Right lobe of liver (tissue), 6 donors: Measurements from ENCODE around the gene MAPRE2. TPM values are rescaled to one million over a fixed set of nuclear protein-coding genes. Genes with fewer than 3 reads are reported as not detected.

Experiments
- ATAC-seq, 4 donors: fragments of 200-7000 bp; cut with Tn5 transposase; one replicate each; pipeline ENCODE4 v1.9.1; 2020; ENCODE audit warnings: mild to moderate bottlenecking in 4 of 4, moderate library complexity in 4 of 4
- DNase-seq, 3 donors: peaks; one replicate each; pipeline ENCODE4 v3.0.0-alpha.2; 2020
- H3K27ac ChIP-seq, 3 donors: fragments of 200-600 bp; one replicate each; pipeline ENCODE4 v1.8.0; 2022
- H3K27me3 ChIP-seq, 2 donors: fragments of 200-600 bp; one replicate each; pipeline ENCODE4 v1.8.0; 2022
- H3K36me3 ChIP-seq, 4 donors: fragments of 200-600 bp; sonication (generic) in 1 of 4; one replicate each; pipeline versions ENCODE4 v1.5.1 to v1.8.0; 2017 to 2022; ENCODE audit warnings: control low read depth in 1 of 4
- H3K4me1 ChIP-seq, 4 donors: fragments of 200-600 bp; sonication (generic) in 1 of 4; one replicate each; pipeline versions ENCODE4 v1.5.1 to v1.8.0; 2017 to 2022; ENCODE audit warnings: control low read depth in 1 of 4
- H3K4me3 ChIP-seq, 3 donors: fragments of 200-600 bp; one replicate each; pipeline ENCODE4 v1.8.0; 2022
- H3K9me3 ChIP-seq, 4 donors: fragments of 200-600 bp; sonication (generic) in 1 of 4; one replicate each; pipeline versions ENCODE4 v1.5.1 to v1.8.0; 2017 to 2022; ENCODE audit warnings: control low read depth in 1 of 4
- POLR2A ChIP-seq: fragments of 450-650 bp; IDR thresholded peaks from one replicate; pipeline ENCODE4 v1.6.1; 2017; ENCODE audit warnings: antibody characterized with exemption, mild to moderate bottlenecking
- WGBS: methylation state at CpG from one replicate; pipeline ENCODE4 v1.1.6; 2018; ENCODE audit warnings: low coverage, low lambda C conversion rate; ENCODE audit not compliant: insufficient coverage; ENCODE audit errors: missing lambda C conversion rate; 5-methylcytosine and 5-hydroxymethylcytosine counted together
- intact Hi-C, 2 donors: fragments of 100-400 bp; cut with DNase I; formaldehyde crosslinking; loops; one replicate each; pipeline versions ENCODE4 v1.11.2 to v1.14.1; 2022
- total RNA-seq, 6 experiments: library from RNA; depleted of rRNA in 2 of 6; stranded (reverse); fragments of >200 nt in 2 of 6; fragmentation: NEBNext Ultra II Directional in 3 of 6; extraction: Animal tissue kit (Norgen Biotek cat#: 25700) in 3 of 6; gene quantifications; one replicate each; pipeline versions ENCODE4 v1.1.0 to v1.2.4, GENCODE V29; 2016 to 2023
- TF ChIP-seq, protein P1 (sequence below), 4 donors: fragments of 200-600 bp in 3 of 4; fragments of 450-650 bp in 1 of 4; IDR thresholded peaks; one replicate each; pipeline versions ENCODE4 v1.5.1 to v1.8.0; 2016 to 2022; ENCODE audit warnings: antibody characterized with exemption in 4 of 4, mild to moderate bottlenecking in 2 of 4
- donor health status: DM: no; HTN: yes; CAD: no.
- donor health status: DM: no; HTN: no; CAD: no.
- donor health status: DM: no; HTN: no; CAD: no.
- donor health status: DM: no; HTN: yes; CAD: no.
- donor health status: DM: no; HTN: yes; CAD: no.

Gene MAPRE2
- total RNA-seq, 6 experiments from 2014 or later, result 17.0 to 25.9 (median 21.5) TPM

DNA sequence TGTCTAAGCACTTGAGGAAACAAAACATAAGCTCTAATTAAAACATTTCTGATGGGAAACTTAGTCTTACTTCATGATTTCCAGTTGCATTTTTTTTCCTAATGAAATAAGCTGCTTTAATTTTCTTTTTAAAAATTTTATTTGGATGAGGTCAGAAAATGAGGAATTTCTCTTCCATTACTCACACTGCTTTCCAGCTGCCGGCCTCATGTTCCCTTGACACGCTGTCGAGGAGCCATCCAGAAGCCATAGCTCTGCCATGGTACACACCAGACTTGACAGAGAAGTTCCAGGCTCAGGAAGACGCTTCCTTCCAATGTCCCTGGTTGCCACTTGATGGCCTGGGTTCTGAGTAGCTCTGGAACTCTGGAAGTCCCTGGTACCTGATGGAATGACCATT lies 12.1 kb upstream of the MAPRE2 start:
- WGBS, result 90% methylated on average over 4 of the region's 4 CpGs
- H3K27ac ChIP-seq, result peak overlapping the region in 1 of 3 donors; percentile 55
- DNase-seq, result no peak
- H3K4me1 ChIP-seq, result peaks cover 0 to 19% (median 3%) of the 10 kb centered on the region in 4 donors
- H3K27me3 ChIP-seq, result no peaks in the 10 kb centered on the region
- H3K9me3 ChIP-seq, result no peaks in the 10 kb centered on the region
- intact Hi-C loops, result no loop called here
- no peak for TF ChIP-seq POLR2A
- TF ChIP-seq, protein P1, sequence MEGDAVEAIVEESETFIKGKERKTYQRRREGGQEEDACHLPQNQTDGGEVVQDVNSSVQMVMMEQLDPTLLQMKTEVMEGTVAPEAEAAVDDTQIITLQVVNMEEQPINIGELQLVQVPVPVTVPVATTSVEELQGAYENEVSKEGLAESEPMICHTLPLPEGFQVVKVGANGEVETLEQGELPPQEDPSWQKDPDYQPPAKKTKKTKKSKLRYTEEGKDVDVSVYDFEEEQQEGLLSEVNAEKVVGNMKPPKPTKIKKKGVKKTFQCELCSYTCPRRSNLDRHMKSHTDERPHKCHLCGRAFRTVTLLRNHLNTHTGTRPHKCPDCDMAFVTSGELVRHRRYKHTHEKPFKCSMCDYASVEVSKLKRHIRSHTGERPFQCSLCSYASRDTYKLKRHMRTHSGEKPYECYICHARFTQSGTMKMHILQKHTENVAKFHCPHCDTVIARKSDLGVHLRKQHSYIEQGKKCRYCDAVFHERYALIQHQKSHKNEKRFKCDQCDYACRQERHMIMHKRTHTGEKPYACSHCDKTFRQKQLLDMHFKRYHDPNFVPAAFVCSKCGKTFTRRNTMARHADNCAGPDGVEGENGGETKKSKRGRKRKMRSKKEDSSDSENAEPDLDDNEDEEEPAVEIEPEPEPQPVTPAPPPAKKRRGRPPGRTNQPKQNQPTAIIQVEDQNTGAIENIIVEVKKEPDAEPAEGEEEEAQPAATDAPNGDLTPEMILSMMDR (IDR thresholded peaks at IDR 0.05), result no peak
- no peak overlapping the region for H3K4me3 ChIP-seq
- no peak for ATAC-seq
- no peaks in the 10 kb centered on the region for H3K36me3 ChIP-seq

DNA sequence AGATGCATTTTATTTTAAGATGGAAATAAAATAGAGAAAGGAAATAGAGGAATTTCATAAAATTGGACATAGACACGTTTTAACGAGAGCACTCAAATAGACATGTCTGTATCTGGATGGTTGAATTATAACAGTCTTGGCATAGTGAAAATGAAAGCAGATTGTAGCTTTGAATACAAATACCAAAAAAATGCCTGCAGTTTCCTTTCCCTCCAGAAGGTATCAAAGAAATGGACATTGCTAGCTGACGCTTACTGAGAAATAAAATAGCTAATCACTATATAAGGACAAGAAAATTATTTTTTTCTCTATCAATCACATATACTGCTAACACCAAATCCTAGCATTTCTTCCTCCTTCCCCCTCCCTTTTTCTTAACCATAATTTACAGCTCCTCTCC lies 11.4 kb upstream of the MAPRE2 start:
- no peaks in the 10 kb centered on the region for H3K27me3 ChIP-seq
- no peak for DNase-seq
- H3K4me3 ChIP-seq, result peak overlapping the region; percentile 17 to 36 (median 31)
- intact Hi-C loops, result no loop called here
- H3K9me3 ChIP-seq, result no peaks in the 10 kb centered on the region
- ATAC-seq, result peak; percentile 71 to 77 (median 74)
- no peaks in the 10 kb centered on the region for H3K36me3 ChIP-seq
- no peak for TF ChIP-seq POLR2A
- TF ChIP-seq, protein P1 (IDR thresholded peaks at IDR 0.05), result peak; percentile 20 to 36 (median 24)
- H3K4me1 ChIP-seq, result peaks cover 0 to 12% (median 3%) of the 10 kb centered on the region in 4 donors
- peak overlapping the region; percentile 52 to 81 (median 55) for H3K27ac ChIP-seq
- 0% methylated on average over 3 of the region's 3 CpGs for WGBS

DNA sequence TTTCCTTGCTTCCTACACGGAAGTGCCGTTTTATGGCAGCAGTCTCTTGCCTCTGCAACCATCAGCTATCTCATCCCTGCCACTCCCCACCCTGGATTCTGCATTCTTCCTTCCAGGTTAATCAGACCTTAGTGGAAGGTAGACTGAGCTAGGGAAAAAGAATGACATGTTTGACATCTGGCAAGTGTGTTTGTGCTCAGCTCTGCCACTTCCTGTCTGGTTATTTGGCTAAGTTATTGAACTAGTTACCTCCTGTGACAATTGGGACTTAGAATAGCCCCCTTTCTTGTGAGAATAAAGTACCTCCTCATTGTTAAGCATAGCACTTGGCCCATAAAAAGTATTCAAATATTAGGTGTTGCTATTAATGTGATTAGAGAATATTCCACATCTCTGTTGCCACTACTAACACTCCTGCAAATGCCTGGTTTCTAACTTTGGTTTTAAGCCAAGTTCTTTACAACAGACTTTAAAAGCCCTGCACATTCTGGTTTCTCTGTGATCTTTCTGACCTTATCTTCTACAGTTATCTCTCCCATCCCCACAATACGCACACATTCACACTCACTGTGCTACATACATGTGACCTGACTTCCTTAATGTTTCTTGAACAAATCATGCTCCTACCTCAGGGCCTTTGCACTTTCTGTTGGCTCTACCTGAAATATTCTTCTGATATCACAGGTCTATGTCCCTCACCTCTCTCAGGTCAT lies 10.8 kb upstream of the MAPRE2 start:
- H3K4me3 ChIP-seq, result peak overlapping the region; percentile 17 to 36 (median 31)
- no peaks in the 10 kb centered on the region for H3K9me3 ChIP-seq
- 10% methylated on average over 3 of the region's 3 CpGs for WGBS
- no peaks in the 10 kb centered on the region for H3K36me3 ChIP-seq
- DNase-seq, result no peak
- H3K4me1 ChIP-seq, result peaks cover 0 to 6% (median 1%) of the 10 kb centered on the region in 4 donors
- TF ChIP-seq POLR2A, result no peak
- TF ChIP-seq, protein P1 (IDR thresholded peaks at IDR 0.05), result no peak
- H3K27me3 ChIP-seq, result no peaks in the 10 kb centered on the region
- ATAC-seq, result peak; percentile 47 to 60 (median 56)
- intact Hi-C loops, result no loop called here
- peak overlapping the region; percentile 52 to 81 (median 55) for H3K27ac ChIP-seq

DNA sequence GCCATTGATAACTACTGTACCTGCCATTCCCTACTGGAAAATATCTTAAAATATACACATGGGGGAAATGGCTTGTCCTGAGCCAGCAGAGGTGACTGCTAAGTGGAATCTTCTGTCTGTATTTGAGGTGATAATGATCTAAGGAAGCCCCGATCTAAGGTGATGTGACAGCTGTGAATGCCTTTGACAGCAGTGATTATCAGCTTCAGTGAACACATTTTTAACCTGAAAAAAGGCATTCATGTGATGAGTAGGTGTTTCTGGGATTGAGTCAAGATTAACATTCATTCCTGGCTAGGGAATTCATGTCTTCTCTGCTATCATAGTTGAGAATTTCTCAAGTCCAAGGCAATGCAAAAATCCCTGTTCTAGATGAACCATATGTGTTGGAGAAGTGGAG lies 9.1 kb upstream of the MAPRE2 start:
- WGBS, result 40% methylated on average over 1 of the region's 1 CpG
- ATAC-seq (no peak), DNase-seq (no peak)
- Histone ChIP-seq H3K27me3 (no peaks in the 10 kb centered on the region), H3K4me3 (no peak overlapping the region), H3K9me3 (no peaks in the 10 kb centered on the region), H3K27ac (no peak overlapping the region), H3K36me3 (no peaks in the 10 kb centered on the region), H3K4me1 (no peaks in the 10 kb centered on the region)
- intact Hi-C loops, result no loop called here
- TF ChIP-seq POLR2A, result no peak
- TF ChIP-seq, protein P1 (IDR thresholded peaks at IDR 0.05), result no peak
